ENCODE results near the gene UTP25.

DNA sequence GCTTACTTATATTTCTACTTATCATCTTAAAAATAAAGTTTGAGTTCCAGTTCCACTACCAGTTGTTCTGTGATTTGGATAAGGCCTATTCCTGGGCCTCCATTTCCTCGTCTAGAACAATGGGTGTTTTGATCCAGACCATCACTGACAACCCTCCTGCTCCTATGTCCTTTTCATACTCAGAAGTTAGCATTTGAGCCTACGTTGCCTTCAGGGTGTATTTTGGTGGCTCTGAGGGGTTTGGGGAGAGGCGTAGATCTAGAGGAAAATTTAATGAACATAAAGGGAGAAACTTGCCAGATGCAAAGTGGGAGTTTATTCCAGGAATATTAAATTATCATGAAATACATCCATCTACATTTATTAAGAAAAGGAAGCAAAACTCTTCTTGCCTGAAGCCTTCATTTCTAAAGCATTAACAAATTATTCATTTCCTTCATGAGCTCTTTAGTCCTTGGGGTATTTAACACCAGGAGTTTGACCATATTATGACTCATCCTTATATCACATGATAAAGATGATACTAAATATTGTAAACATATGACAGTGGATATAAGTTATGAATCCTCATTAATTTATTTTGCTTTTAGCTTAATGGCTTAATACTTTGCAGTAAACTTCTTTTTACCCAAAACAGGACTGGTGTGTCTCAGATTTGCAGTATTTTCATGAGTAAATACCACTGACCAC is 63.0 kb downstream of the UTP25 start:
- TF ChIP-seq, protein P1, sequence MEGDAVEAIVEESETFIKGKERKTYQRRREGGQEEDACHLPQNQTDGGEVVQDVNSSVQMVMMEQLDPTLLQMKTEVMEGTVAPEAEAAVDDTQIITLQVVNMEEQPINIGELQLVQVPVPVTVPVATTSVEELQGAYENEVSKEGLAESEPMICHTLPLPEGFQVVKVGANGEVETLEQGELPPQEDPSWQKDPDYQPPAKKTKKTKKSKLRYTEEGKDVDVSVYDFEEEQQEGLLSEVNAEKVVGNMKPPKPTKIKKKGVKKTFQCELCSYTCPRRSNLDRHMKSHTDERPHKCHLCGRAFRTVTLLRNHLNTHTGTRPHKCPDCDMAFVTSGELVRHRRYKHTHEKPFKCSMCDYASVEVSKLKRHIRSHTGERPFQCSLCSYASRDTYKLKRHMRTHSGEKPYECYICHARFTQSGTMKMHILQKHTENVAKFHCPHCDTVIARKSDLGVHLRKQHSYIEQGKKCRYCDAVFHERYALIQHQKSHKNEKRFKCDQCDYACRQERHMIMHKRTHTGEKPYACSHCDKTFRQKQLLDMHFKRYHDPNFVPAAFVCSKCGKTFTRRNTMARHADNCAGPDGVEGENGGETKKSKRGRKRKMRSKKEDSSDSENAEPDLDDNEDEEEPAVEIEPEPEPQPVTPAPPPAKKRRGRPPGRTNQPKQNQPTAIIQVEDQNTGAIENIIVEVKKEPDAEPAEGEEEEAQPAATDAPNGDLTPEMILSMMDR (conservative IDR thresholded peaks at IDR 0.05): no peak
- TF ChIP-seq ZFX (IDR thresholded peaks at IDR 0.05): no peak

All from C4-2B (cell line).